Right lung (tissue), 5 donors: ENCODE data around the gene NDUFA5. TPM values are rescaled to one million over a fixed set of nuclear protein-coding genes. Genes with fewer than 3 reads are reported as not detected.
A peak's percentile ranks its signal among the peaks of the same experiment; 100 is the strongest.
"Not testable (repeated sequence)": the region's sequence is repeated elsewhere in the genome, so short reads cannot be mapped to it uniquely, and the experiment has no call there.

Experiments used
- DNase-seq, 2 donors: peaks; one replicate each; pipeline ENCODE4 v3.0.0-alpha.2; 2013
- polyA plus RNA-seq, 5 donors: library from polyadenylated mRNA; unstranded; fragments of 120-200 nt; gene quantifications; one replicate each; pipeline versions ENCODE4 v1.2.1 to v1.2.3, GENCODE V29; 2013; ENCODE audit warnings: inconsistent platforms in 1 of 5, low replicate concordance in 1 of 5; ENCODE audit not compliant: insufficient read length in 5 of 5, insufficient read depth in 1 of 5

Gene NDUFA5
- polyA plus RNA-seq, 5 donors, result 122 to 184 (median 159) TPM

DNA sequence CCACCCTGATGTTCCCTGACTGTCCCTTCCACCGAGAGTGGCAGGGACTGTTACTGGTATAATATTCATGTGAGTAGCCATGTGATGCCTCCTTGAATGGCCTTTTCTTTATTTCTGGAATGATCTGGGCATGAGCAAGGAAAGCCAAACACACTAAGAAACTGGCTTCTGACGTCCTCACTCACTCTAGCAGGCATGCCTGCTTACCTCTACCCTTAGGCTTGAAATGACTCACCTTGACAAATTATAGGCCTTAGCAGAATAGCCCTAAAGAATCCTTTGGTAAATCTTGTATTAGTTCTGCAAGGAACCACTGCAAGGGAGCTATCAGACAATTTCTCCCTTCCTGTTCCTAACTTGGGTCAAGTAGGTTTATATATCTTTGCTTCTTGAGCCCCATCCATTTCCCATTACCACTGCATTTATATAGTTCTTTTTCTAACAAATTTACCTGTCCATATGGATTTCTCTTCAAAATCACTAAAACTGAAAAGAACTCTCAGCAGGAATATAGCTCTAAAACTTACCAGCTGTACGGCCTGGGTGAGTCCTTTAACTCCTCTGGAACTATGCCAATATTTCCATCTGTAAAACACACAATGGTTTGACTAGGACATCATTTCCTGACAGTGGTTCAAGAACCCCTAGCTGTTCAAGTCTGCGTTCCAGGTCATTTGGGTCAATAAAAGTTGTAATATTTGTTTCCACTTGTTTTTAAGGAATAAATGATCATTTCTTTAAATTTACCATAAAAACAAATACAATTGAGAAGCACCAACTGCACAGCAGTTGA is 13.0 kb upstream of the NDUFA5 start:
- DNase-seq, result no peak

DNA sequence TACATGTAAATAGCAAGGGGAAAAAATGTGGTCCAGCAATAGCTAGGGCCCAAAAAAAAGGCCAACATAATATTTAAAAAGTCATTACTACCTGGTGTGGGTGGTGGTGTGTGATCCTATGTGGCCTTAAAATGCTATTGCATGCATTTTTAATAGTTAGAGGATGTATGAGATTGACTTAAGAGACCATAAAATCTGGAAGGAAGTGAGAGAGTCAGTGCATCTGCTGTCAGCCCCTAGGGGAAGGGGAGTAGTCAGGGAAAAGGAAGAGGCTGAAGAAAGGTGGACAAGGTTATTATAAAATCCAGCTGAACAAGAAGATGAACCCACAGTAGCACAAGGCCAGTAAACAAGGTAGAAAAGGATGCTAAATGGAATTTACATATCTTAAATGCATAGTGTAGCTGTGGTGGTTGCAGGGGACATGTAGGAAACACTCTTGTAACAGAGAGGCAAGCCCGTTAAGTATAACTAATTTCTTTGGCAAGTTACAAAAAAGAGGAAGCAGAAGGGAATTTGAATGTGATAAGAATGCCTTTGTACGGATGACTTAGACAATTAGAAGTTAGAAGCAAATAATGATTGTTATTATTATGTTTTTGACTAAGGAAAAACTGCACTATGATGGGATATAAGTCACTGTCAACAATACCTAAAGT is 11.9 kb upstream of the NDUFA5 start:
- no peak for DNase-seq

DNA sequence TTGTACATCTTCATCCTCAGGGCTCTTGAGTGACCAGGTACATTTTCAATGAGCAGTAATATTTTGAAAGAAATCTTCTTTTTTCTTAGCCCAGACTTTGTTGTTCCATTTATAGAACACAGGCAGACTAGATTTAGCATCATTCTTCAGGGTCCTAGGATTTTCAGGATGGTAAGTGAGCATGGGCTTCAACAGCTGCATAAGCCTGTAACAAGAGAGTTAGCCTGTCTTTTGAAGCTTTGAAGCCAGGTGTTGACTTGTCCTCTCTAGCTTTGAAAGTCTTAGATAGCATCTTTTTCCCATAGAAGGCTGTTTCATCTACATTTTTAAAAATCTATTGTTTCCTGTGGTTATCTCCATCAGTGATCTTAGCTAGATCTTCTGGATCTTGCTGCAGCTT is 4.5 kb upstream of the NDUFA5 start:
- no peak for DNase-seq

DNA sequence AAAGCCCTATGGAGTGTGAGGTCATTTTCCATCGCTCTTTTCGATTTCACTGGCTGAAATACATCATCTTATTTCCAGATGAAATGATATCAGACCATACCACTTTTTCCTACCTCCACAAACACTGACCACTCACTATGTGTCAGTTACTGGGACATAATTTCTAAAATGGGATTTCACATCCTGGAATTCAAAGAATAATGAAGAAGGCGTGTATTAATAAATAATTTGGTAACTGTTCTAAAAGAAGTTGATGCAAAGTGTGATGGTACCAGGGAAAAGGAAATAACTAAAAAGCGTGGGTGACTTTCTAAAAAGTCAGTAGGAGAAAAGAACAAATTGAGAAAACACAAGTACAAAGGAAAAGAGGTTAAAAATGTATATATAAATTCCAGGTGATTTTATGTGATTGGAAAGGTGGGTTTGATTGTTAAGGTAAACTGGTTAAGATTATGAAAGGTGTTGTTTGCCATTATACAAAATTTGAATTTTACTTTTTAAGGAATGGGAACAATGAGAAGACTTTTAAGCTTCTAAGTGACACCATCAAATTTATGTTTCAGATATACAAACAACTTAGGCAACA is 764 bp upstream of the NDUFA5 start:
- no peak for DNase-seq

DNA sequence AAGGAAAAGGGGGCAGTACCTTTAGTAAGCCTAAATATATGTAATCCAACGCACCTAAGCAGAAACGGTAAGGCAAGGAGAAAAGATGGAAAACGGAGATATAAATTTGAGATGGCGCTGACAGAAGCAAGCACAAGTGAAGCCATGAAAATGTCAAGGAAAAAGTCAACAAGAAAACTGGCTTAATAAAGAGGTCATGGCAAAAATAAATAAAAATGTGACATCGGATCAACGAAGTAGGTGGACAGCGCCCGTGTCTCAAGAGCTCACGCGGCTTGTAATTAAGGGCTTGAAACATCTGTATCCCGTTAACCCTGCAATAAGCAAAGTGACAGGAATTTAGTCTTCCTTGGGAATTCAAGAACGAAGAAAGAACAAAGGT is 611 bp downstream of the NDUFA5 start:
- DNase-seq, result no peak

GRCh38 chr7:123555484-123555883 is 2.1 kb downstream of the NDUFA5 start:
- DNase-seq, result no peak

DNA sequence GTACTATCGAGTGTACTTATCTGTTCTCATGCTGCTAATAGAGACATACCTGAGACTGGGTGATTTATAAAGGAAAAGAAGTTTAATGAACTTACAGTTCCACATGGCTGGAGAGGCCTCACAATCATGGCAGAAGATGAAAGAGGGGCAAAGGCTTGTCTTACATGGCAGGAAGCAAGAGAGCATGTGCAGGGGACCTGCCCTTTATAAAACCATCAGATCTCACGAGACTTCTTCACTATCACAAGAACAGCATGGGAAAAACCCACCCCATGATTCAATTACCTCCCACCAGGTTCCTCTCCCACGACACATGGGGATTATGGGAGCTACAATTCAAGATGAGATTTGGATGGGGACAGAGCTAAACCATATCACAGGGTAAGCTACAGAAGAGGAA is 4.5 kb downstream of the NDUFA5 start:
- DNase-seq, result no peak

GRCh38 chr7:123552641-123553040 is 5.0 kb downstream of the NDUFA5 start:
- no peak for DNase-seq

DNA sequence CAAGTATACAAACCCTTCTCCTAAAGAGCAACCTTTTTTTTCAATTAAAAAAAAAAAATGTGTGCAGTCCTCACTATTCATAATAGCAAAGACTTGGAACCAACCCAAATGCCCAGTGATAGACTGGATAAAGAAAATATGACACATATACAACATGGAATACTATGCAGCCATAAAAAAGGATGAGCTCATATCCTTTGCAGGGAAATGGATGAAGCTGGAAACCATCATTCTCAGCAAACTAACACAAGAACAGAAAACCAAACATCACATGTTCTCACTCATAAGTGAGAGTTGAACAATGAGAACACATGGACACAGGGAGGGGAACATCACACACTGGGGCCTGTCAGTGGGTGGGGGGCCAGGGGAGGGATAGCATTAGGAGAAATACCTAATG is 5.5 kb downstream of the NDUFA5 start:
- DNase-seq, result not testable (repeated sequence)

GRCh38 chr7:123548406-123548805 is 9.2 kb downstream of the NDUFA5 start:
- DNase-seq, result no peak

DNA sequence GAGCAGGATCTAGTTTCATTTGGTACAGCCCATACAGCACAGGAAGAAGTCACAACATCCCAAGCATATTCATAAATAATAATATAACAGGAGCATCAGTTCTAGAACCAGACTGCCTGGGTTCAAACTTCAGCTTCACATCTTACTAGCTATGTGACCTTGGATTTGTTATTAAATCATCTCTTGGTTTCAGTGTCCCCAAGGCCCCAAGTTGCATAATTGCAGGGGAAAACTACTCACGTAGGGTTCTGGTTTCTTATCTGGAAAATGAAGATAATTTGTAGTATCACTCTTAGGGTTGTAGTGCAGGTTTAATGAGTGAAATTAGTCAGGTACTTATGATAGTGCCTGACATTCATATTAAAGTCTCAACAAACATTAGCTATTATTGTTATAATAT is 17.7 kb downstream of the NDUFA5 start:
- DNase-seq, result no peak

DNA sequence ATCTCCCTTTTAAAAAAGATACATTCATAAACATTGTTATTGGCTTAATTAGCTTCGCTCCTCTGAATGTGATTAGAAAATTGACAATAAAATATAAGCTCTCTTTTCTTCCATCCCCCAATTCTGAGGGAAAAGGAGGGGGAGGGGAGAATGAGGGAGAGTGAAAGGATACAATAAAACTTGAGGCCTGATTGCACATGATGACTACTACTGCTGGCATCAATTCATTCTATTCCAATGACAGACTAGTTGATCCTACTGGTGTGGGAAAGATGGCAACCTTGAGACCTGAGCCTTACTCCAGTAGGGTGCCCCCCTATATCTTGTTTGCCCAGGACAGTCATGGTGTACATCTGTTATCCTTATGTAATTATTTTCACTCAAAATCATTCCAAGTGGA is 18.7 kb downstream of the NDUFA5 start:
- no peak for DNase-seq

DNA sequence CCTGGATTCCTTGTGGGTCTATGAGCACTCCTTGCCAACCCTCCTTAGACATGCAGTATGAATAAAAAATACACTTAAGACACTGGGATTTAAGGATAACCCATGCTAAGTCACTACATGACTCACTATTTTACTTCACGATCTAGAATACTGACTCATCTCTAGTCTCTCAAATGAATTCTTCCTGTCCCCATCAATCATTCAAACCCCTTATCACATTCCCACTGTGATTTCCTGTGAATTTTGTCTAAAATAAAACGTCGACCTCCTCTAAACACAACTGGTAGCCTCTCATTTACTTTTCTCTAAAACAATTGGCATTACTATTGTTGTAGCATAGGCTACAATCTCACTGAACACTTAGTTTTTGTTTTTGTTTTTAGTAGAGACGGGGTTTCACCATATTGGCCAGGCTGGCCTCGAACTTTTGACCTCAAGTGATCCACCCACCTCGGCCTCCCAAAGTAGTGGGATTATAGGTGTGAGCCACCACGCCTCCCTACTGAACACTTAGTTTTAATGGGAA is 19.4 kb downstream of the NDUFA5 start:
- DNase-seq, result no peak

DNA sequence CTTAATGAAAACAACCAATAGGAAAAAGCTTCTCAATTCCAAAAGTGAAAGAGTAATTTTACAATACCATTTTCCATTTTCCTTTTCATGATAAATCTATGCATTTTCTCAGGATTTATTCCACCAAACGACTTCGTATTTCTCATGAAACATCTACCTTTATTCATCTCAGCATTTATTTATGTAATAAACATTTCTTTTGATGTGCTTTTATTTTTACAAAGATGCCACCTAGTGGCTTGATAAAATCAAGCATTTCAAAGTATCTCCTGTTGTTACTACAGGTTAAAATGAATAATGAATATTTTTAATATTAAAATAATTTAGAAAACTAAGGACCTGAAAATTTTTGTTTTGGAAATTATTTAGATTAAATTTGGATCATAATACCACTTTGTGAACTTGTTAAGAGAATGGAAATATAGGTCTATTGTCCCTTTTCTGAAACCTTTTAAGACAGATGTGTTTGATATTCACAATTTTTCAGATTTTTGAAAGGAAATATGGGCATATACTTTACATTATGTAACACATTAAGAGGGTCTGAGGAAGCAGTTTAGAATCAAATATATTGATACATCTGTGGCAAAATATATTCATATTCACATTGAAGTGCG is 20.5 kb downstream of the NDUFA5 start:
- peak in 1 of 2 donors; percentile 2 for DNase-seq

DNA sequence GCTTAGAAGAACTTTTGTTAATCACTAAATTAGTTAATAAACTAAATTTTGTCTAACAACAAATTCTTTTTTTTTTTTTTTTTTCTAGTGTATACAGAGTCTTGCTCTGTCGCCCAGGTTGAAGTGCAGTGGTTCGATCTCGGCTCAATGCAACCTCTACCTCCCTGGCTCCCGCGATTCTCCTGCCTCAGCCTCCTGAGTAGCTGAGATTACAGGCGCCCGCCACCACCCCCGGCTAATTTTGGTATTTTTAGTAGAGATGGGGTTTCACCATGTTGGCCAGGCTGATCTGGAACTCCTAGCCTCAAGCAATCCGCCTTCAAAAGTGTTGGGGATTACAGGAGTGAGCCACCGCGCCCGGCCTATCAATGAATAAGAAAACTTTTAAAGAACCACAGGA is 22.1 kb downstream of the NDUFA5 start:
- DNase-seq, result no peak

GRCh38 chr7:123534383-123535260 is 23.0 kb downstream of the NDUFA5 start, which contains the start of gene IQUB:
IQUB (minus strand) TSS chr7:123534595; CDS start chr7:123512340, 22,255 bp downstream.
- peak; percentile 95 to 96 for DNase-seq

DNA sequence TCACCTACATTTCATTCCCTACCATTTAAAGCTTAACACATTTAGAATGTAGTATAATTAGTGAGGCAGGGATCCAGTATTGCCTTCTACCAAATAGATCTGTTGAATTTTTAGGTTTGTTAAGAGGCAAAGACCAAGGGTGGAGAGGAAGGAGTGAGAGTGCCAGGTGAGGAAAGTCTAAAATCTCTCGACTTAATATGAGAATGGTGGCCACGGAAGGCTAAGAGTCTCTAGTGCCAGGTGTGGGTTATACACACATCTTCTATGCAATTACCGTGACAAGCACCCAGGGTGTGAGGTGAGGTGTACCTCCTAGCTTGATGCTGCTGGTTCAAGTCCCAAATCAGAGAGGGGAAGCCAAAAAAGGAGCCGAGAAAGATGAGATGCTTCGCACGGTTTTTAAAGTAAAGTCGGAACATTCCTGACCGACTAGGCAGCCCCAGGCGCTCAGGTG is 23.7 kb downstream of the NDUFA5 start:
- no peak for DNase-seq

DNA sequence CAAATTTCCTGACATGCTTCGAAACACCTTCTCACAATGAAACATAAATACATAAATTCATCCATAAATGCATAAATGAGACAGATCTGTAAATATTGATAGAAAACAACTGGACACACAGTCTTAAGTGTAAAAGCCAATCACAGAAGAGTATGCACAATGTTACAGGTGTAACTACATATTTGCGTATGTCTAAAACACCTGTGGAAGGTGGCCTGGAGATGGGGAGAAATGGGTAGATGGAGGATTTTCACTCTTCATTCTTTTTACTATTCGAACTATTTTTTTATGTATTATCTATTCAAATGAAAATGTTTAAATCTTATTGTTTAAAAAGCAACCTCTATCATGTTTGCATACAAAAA is 24.1 kb downstream of the NDUFA5 start:
- DNase-seq, result no peak

DNA sequence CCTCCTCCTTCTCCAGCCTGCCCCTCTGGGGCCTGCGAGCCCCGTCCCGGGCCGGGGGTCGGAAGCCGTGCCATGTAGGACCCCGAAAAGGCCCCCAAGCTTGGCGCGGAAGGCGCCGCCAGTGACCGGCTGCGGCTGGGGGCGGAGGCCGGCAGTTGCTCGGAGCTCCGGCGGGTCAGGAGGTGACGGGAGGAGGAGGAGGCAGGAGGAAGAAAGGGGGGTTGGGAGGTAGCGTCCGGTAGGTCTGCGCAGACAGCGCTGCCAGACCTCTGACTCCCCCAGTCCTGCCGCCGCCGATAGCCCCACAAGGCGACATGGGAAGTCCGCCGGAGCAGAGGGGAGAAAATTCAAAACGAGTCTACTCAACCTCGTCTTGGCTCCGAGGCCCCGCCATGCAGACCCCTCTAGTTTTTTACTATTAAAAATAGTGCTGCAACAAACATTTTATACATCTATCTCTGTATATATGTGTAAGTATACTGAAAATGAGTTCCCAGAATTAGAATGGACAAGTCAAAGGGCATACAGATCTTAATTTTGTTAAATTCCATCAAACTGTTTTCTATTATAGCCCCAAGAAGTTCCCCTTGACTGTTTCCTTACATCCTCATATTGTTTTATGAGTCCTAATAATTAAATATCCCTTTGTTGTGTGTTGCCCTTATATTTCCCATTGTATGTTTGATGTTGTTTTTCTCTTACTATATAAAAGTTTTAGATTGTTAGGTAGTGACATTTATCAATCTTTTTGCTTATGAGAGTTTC is 24.6 kb downstream of the NDUFA5 start:
- peak in 1 of 2 donors; percentile 2 for DNase-seq

DNA sequence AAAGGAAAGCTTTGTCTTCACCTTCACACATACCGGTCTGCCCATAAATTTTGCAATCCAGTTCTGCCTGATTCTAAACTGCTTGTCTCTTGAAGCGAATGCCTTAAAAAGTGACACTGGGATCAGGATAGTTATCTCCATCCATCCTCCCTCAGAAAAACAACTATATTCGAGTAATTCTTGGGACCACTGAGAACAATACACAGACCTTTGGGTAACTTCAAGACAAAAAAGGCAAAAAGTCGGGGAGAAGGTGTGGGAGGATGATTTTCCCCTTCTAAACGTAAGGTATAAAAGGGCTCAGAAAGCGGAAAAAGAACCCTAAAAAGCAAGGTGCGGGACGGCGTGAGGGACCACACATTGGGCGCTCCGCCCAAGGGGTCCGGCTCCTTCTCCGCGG is 25.3 kb downstream of the NDUFA5 start:
- peak in 1 of 2 donors; percentile 5 for DNase-seq
